Stomach smooth muscle (tissue), 2 donors: ENCODE data around the gene MORN1.

ENCODE experiments used
- H3K27ac ChIP-seq: one replicate; pipeline ENCODE4 v1.7.0; 2013; ENCODE audit warnings: mild to moderate bottlenecking, low read length, inconsistent platforms
- H3K27me3 ChIP-seq, 2 donors: one replicate each; pipeline ENCODE4 v1.7.0; 2013; ENCODE audit warnings: low read length in 2 of 2; ENCODE audit not compliant: insufficient read depth in 2 of 2, control insufficient read depth in 1 of 2
- H3K36me3 ChIP-seq, 2 donors: one replicate each; pipeline ENCODE4 v1.7.0; 2013; ENCODE audit warnings: low read length in 2 of 2; ENCODE audit not compliant: control insufficient read depth in 2 of 2, insufficient read depth in 2 of 2
- H3K4me1 ChIP-seq: one replicate; pipeline ENCODE4 v1.7.0; 2013; ENCODE audit warnings: low read length; ENCODE audit not compliant: control insufficient read depth, insufficient read depth
- H3K4me3 ChIP-seq, 2 donors: one replicate each; pipeline ENCODE4 v1.7.0; 2013; ENCODE audit warnings: low read length in 2 of 2
- H3K9ac ChIP-seq, 2 donors: one replicate each; pipeline ENCODE4 v1.7.0; 2013; ENCODE audit warnings: low read length in 2 of 2, mild to moderate bottlenecking in 1 of 2
- H3K9me3 ChIP-seq, 2 donors: one replicate each; pipeline ENCODE4 v1.7.0; 2013; ENCODE audit warnings: low read length in 2 of 2; ENCODE audit not compliant: control insufficient read depth in 2 of 2
- donor health status: healthy.
- donor health status: Pancreatic carcinoma.

Gene MORN1

GRCh38 chr1:2272686-2273400, 118.5 kb downstream of the MORN1 start:
- Histone ChIP-seq H3K9ac (no peak overlapping the region), H3K27ac (no peak overlapping the region), H3K9me3 (no peaks in the 10 kb centered on the region), H3K4me1 (peaks cover 88% of the 10 kb centered on the region), H3K27me3 (no peaks in the 10 kb centered on the region), H3K36me3 (peaks cover 0 to 4% of the 10 kb centered on the region in 2 donors), H3K4me3 (no peak overlapping the region)

DNA sequence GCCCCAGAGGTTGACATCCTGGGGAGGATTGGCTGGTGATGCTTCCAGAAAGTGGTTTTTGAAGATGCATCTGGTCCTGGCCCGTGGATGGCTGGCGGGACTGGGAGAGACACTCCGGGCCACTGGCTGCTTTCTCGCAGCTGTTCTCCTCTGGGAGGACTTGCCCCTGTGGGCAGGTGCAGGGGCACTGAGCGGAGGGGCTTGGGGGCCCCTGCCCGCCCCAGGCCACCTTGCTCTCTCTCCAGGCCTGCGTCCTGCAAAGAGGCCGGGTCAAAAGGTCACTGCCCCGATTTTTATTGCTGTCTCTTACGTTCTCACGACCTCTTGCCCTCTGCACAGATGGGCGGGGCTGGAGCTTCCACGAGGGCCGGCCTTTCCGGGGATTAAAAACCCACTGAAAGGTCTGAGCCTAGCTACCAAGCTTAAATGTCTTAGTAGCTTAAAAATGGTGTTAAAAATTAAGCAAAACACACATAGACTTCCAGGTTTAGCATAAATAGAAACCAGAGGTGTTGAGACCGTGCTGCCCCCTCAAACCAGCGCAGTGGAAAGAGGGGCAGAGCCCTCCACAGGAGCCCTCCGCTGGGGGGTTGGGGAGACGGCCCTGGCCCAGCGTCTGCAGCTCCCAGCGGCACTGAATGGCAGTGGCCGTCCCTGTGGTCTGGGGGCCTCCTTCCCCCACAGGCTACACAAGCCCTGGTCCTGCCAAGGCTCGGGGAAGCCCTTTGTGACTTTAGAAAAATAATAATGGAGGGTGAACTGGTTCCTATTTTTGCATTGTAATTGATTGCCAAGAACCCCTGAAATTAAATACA, 119.3 kb downstream of the MORN1 start:
- H3K4me1 ChIP-seq: peaks cover 92% of the 10 kb centered on the region
- no peaks in the 10 kb centered on the region for H3K9me3 ChIP-seq
- no peaks in the 10 kb centered on the region for H3K27me3 ChIP-seq
- no peaks in the 10 kb centered on the region for H3K36me3 ChIP-seq
- H3K27ac ChIP-seq: no peak overlapping the region
- no peak overlapping the region for H3K9ac ChIP-seq
- H3K4me3 ChIP-seq: no peak overlapping the region
